Frontal cortex (tissue), 4 donors: Measurements from ENCODE around the gene CUBN. TPM values are rescaled to one million over a fixed set of nuclear protein-coding genes. Genes with fewer than 3 reads are reported as not detected.
A peak's percentile ranks its signal among the peaks of the same experiment; 100 is the strongest.

Experiments
- DNase-seq, 2 donors: peaks; one replicate each; pipeline ENCODE4 v3.0.0; 2012; ENCODE audit warnings: low spot score in 2 of 2
- FAIRE-seq: peaks from 2 replicates; lab custom pipeline; 2012; peaks lifted over from hg19 to GRCh38; lab: Jason Lieb, UNC
- total RNA-seq: library from RNA; depleted of rRNA; stranded (reverse); fragments of >200 nt; gene quantifications from one replicate; pipeline ENCODE4 v1.2.3, GENCODE V29; 2014
- donor health status: control.
- donor health status: control.
- donor health status: control.

Gene CUBN
- total RNA-seq, 1 donor from 2014 or later: 1.2 TPM

- peak; percentile 43 for FAIRE-seq
These were observed 76.5 kb downstream of the CUBN start for GRCh38 chr10:17053061-17053460.

GRCh38 chr10:17051851-17052250 is 77.8 kb downstream of the CUBN start:
- no peak for FAIRE-seq
- no peak for DNase-seq

More at GRCh38 chr10:17053061-17053460, 76.5 kb downstream of the CUBN start:
- no peak for DNase-seq

GRCh38 chr10:17049195-17049594 is 80.4 kb downstream of the CUBN start:
- FAIRE-seq (no peak), DNase-seq (no peak)

- DNase-seq (no peak), FAIRE-seq (no peak)
These were observed 81.7 kb downstream of the CUBN start for GRCh38 chr10:17047908-17048307.

- FAIRE-seq (no peak), DNase-seq (no peak)
These were observed 82.6 kb downstream of the CUBN start for GRCh38 chr10:17046989-17047388.

GRCh38 chr10:17043586-17043985 is 86.0 kb downstream of the CUBN start:
- FAIRE-seq (no peak), DNase-seq (no peak)

- FAIRE-seq (no peak), DNase-seq (no peak)
These were observed 87.7 kb downstream of the CUBN start for GRCh38 chr10:17041626-17042520.

- FAIRE-seq: no peak
- DNase-seq: no peak
These were observed 91.0 kb downstream of the CUBN start for GRCh38 chr10:17038627-17039026.

GRCh38 chr10:17037910-17038309 is 91.7 kb downstream of the CUBN start:
- FAIRE-seq: no peak
- no peak for DNase-seq

- FAIRE-seq: no peak
These were observed 94.2 kb downstream of the CUBN start for GRCh38 chr10:17035446-17035845.

GRCh38 chr10:17033529-17034260 is 95.9 kb downstream of the CUBN start:
- DNase-seq (no peak), FAIRE-seq (no peak)

More at GRCh38 chr10:17035446-17035845, 94.2 kb downstream of the CUBN start:
- DNase-seq: no peak

- no peak for DNase-seq
- no peak for FAIRE-seq
These were observed 97.7 kb downstream of the CUBN start for GRCh38 chr10:17031637-17032635.

- DNase-seq: peak in 1 of 2 donors; percentile 45
- FAIRE-seq: no peak
These were observed 99.9 kb downstream of the CUBN start for GRCh38 chr10:17029581-17030271.

GRCh38 chr10:17029239-17029580 is 100.4 kb downstream of the CUBN start:
- DNase-seq (no peak), FAIRE-seq (no peak)

GRCh38 chr10:17028798-17029197 is 100.8 kb downstream of the CUBN start:
- DNase-seq (no peak), FAIRE-seq (no peak)

- FAIRE-seq: no peak
These were observed 102.7 kb downstream of the CUBN start for GRCh38 chr10:17026686-17027485.

GRCh38 chr10:17025444-17026295 is 103.9 kb downstream of the CUBN start:
- FAIRE-seq (no peak), DNase-seq (peak in 1 of 2 donors; percentile 24)

More at GRCh38 chr10:17026686-17027485, 102.7 kb downstream of the CUBN start:
- DNase-seq: no peak

GRCh38 chr10:17024461-17024860 is 105.2 kb downstream of the CUBN start:
- no peak for DNase-seq
- FAIRE-seq: no peak
